NCI-H2029 treated with DMSO at 0.1 percent for 48 hours (cell line): ENCODE data around the gene DDX59.
A peak's percentile ranks its signal among the peaks of the same experiment; 100 is the strongest.
"Not testable (repeated sequence)": the region's sequence is repeated elsewhere in the genome, so short reads cannot be mapped to it uniquely, and the experiment has no call there.

Source experiments
- DNase-seq: peaks from one replicate; lab custom pipeline; 2025; lab: John Stamatoyannopoulos, UW

The DDX59 gene

GRCh38 chr1:200670242-200671118 lies 773 bp upstream of the DDX59 start:
- DNase-seq = peak; percentile 11

GRCh38 chr1:200668514-200669313 lies 993 bp downstream of the DDX59 start:
- DNase-seq = no peak

- DNase-seq = no peak
Measured at GRCh38 chr1:200666309-200666708, 3.4 kb downstream of the DDX59 start.

- DNase-seq = no peak
Measured at GRCh38 chr1:200665861-200666260, 3.8 kb downstream of the DDX59 start.

GRCh38 chr1:200660719-200661118 lies 9.0 kb downstream of the DDX59 start:
- no peak for DNase-seq

- no peak for DNase-seq
Measured at GRCh38 chr1:200659269-200659668, 10.4 kb downstream of the DDX59 start.

GRCh38 chr1:200658037-200658818 lies 11.5 kb downstream of the DDX59 start:
- no peak for DNase-seq

- no peak for DNase-seq
Measured at GRCh38 chr1:200654660-200655059, 15.0 kb downstream of the DDX59 start.

- no peak for DNase-seq
Measured at GRCh38 chr1:200653022-200653462, 16.7 kb downstream of the DDX59 start.

GRCh38 chr1:200652378-200652777 lies 17.3 kb downstream of the DDX59 start:
- DNase-seq = no peak

- DNase-seq = no peak
Measured at GRCh38 chr1:200646515-200646914, 23.2 kb downstream of the DDX59 start.

- DNase-seq = no peak
Measured at GRCh38 chr1:200644021-200644420, 25.7 kb downstream of the DDX59 start.

- no peak for DNase-seq
Measured at GRCh38 chr1:200642481-200642880, 27.2 kb downstream of the DDX59 start.

GRCh38 chr1:200640963-200641401 lies 28.7 kb downstream of the DDX59 start:
- DNase-seq = no peak

- DNase-seq = no peak
Measured at GRCh38 chr1:200640373-200640962, 29.2 kb downstream of the DDX59 start.

- no peak for DNase-seq
Measured at GRCh38 chr1:200638073-200638472, 31.6 kb downstream of the DDX59 start.

GRCh38 chr1:200636681-200637080 lies 33.0 kb downstream of the DDX59 start:
- DNase-seq = no peak

- no peak for DNase-seq
Measured at GRCh38 chr1:200634261-200635122, 35.2 kb downstream of the DDX59 start.

GRCh38 chr1:200631375-200631774 lies 38.3 kb downstream of the DDX59 start:
- no peak for DNase-seq

GRCh38 chr1:200630515-200630899 lies 39.2 kb downstream of the DDX59 start:
- DNase-seq = not testable (repeated sequence)
